Mammary epithelial cell (primary cell): ENCODE results near the gene ASPG.

Experiments used
- CTCF ChIP-seq, 2 donors: IDR thresholded peaks in 1 of 2; conservative IDR thresholded peaks in 1 of 2; 2 replicates each; pipeline ENCODE4 v1.5.1; 2011 to 2012; ENCODE audit warnings: inconsistent platforms in 2 of 2, low read length in 2 of 2, mild to moderate bottlenecking in 2 of 2, control low read depth in 1 of 2, low read depth in 1 of 2; ENCODE audit not compliant: insufficient read depth in 1 of 2; ENCODE audit errors: extremely low read depth in 1 of 2
- EZH2 ChIP-seq: IDR thresholded peaks from 2 replicates; pipeline ENCODE4 v1.6.1; 2012; ENCODE audit warnings: low read length, inconsistent platforms, borderline replicate concordance

DNA sequence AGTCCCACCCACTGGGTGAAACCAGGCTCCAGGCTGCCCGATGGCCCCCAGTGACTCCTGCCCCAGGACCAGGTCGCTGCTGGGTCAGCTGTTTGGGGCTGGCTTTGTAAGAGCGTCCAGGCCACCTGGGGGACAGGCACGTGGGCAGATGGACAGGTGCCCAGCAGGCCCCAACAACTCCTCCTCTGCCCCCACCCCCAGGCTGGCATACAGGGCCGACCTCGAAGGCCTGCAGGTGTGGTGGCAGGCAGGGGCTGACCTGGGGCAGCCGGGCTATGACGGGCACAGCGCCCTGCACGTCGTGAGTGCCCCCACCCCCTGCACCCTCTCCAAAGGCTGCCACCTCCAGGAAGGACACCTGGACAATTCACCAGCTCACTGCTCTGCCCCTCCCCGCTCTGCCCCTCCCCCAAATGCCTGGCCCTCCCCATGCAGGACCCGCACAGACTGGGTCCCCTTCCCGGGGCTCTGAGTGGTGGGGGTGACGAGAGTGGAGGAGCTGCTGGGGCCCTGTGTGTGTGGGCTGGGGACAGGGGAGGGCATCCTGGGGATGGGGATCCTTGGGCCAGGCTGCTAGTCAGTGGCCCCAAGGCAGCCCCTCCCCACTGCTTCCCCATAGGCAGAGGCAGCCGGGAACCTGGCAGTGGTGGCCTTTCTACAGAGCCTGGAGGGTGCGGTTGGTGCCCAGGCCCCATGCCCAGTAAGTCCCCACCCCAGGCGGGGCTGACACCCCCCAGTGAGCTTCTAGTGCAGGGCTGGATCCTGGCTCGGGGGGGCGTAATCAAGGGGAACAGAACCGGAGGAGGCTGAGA, 26.0 kb downstream of the ASPG start:
- TF ChIP-seq CTCF (conservative IDR thresholded peaks at IDR 0.05 in 1 of 2, IDR thresholded peaks at IDR 0.05 in 1 of 2; ENCODE audit: extremely low read depth in 1 of 2, insufficient read depth in 1 of 2, low read depth in 1 of 2, low read length in 2 of 2) (no peak), EZH2 (no peak)
